Measurements from ENCODE around the gene LIN9.

GRCh38 chr1:226186124-226187018 lies 122.6 kb downstream of the LIN9 start, which contains the start of gene ACBD3:
- TF ChIP-seq CTCF (conservative IDR thresholded peaks at IDR 0.05 in 1 of 2, IDR thresholded peaks at IDR 0.05 in 1 of 2; ENCODE audit: low read depth in 1 of 2, low read length in 2 of 2) (peak in 1 of 2 donors; percentile 7), EZH2 (IDR thresholded peaks at IDR 0.05; ENCODE audit: low read length, missing control alignments) (no peak)
